BJ (cell line): ENCODE data around the gene NUTM1. TPM values are rescaled to one million over a fixed set of nuclear protein-coding genes. Genes with fewer than 3 reads are reported as not detected.

Source experiments
- CTCF ChIA-PET: fragments of 350-600 bp; formaldehyde crosslinking; extraction: SDS; loops from one replicate; lab custom pipeline; 2021; ENCODE audit warnings: antibody characterized with exemption, inconsistent platforms; lab: Yijun Ruan, JAX
- POLR2A ChIA-PET: fragments of 300-600 bp; sonication (Branson Sonifier 250); formaldehyde crosslinking; extraction: SDS; loops from one replicate; lab custom pipeline; 2021; ENCODE audit warnings: antibody characterized with exemption; lab: Charles Lee
- DNase-seq: peaks from one replicate; pipeline ENCODE4 v3.0.0-alpha.2; 2011; ENCODE audit warnings: low read depth
- H3K27me3 ChIP-seq: 2 replicates; pipeline ENCODE4 v1.6.0; 2011; ENCODE audit warnings: low read length; ENCODE audit not compliant: control insufficient read depth, insufficient read depth
- H3K36me3 ChIP-seq: 2 replicates; pipeline ENCODE4 v1.5.1; 2011; ENCODE audit warnings: low read length; ENCODE audit not compliant: control insufficient read depth, insufficient read depth
- H3K4me3 ChIP-seq: 2 replicates; pipeline ENCODE4 v1.5.1; 2011; ENCODE audit warnings: low read depth, mild to moderate bottlenecking, control low read depth, low read length
- polyA plus RNA-seq: library from polyadenylated mRNA; depleted of rRNA; stranded (reverse); fragments of >200 nt; gene quantifications from 2 replicates; pipeline ENCODE4 v1.2.3, GENCODE V29; 2011
- TF ChIP-seq, protein P1 (sequence below): IDR thresholded peaks from 2 replicates; pipeline ENCODE4 v1.5.1; 2011; ENCODE audit warnings: low read depth, mild to moderate bottlenecking, control low read depth, inconsistent platforms, low read length, moderate library complexity; ENCODE audit not compliant: insufficient read depth

The NUTM1 gene
- polyA plus RNA-seq, 1 experiment: not detected

DNA sequence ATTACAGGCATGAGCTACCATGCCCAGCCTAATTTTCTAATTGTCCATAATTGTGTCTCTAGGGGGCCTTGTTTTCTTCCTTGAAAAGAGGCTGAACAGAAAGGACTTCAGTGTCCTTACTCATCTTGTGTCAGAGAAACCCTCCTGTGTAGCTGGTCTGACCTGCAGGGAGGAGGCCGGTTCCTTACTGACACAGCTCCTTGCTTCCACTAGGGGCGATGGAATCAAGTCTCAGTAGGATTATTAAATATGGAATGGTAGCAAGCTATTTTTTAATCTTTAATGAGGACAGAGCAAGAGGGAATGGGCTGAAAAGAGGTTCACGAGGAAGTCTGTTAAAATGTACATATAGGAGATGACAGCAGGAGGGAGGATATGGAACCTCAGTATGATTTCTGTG is 15.3 kb downstream of the NUTM1 start:
- no peak overlapping the region for H3K4me3 ChIP-seq
- peaks cover 19% of the 10 kb centered on the region for H3K36me3 ChIP-seq
- TF ChIP-seq, protein P1, sequence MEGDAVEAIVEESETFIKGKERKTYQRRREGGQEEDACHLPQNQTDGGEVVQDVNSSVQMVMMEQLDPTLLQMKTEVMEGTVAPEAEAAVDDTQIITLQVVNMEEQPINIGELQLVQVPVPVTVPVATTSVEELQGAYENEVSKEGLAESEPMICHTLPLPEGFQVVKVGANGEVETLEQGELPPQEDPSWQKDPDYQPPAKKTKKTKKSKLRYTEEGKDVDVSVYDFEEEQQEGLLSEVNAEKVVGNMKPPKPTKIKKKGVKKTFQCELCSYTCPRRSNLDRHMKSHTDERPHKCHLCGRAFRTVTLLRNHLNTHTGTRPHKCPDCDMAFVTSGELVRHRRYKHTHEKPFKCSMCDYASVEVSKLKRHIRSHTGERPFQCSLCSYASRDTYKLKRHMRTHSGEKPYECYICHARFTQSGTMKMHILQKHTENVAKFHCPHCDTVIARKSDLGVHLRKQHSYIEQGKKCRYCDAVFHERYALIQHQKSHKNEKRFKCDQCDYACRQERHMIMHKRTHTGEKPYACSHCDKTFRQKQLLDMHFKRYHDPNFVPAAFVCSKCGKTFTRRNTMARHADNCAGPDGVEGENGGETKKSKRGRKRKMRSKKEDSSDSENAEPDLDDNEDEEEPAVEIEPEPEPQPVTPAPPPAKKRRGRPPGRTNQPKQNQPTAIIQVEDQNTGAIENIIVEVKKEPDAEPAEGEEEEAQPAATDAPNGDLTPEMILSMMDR: peak; percentile 13; the same call in 1 of the 2 replicates
- ChIA-PET CTCF (interaction anchor here (0.9 to 3.5 kb wide), 4 partner anchors 9 to 119 kb away, joined by 3 to 11 read pairs (median 8); partner anchors contain the start of genes LPCAT4, NOP10 and NUTM1), POLR2A (no interaction called here)
- H3K27me3 ChIP-seq: no peaks in the 10 kb centered on the region
- no peak for DNase-seq

DNA sequence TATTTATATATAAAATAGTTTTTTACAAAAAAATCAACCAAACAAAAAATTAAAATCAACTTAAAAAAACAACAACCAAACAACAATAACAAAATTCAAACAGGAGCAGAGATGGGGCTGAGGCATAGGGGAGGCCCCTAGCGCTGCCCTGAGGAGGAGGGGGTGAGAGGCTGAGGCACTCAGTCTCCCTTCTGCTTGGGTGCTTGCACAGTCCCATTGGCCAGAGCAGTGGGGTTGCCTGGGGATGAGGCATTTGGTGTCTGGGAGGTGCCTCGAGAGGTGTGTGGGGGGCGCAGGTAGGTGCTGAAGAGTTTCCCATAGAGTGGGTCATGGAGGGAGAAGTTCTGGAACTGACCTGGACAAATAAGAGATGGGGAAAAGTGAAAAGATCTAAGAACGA is 15.8 kb downstream of the NUTM1 start:
- DNase-seq: no peak
- ChIA-PET POLR2A (no interaction called here), CTCF (interaction anchor here (1.0 to 3.5 kb wide), 5 partner anchors 9 to 249 kb away, joined by 3 to 11 read pairs (median 4); partner anchors contain the start of genes LPCAT4, NOP10 and NUTM1)
- no peaks in the 10 kb centered on the region for H3K27me3 ChIP-seq
- TF ChIP-seq, protein P1: no peak
- peaks cover 20% of the 10 kb centered on the region for H3K36me3 ChIP-seq
- no peak overlapping the region for H3K4me3 ChIP-seq

DNA sequence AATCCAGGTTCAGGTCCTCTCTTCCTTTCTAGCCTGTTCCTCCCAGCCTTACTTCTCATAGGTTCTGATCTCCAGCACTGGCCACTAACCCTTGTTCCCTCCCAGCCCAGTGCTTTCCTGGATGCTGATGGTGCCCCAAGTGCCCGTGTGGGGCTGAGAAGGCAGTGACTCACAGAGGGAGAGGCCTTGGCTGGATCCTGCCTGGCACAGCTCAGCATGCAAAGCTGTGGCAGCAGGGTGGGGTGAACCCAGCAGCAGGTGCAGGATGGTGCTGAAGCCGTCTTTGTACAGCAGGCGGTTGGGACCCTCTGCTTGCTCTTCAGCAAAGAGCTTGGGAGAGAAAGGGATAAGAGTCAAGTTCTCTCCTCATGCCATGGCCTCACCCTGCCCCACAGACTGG is 16.3 kb downstream of the NUTM1 start:
- TF ChIP-seq, protein P1: no peak
- peaks cover 23% of the 10 kb centered on the region for H3K36me3 ChIP-seq
- H3K27me3 ChIP-seq: no peaks in the 10 kb centered on the region
- POLR2A ChIA-PET: no interaction called here
- CTCF ChIA-PET: interaction anchor here (1.0 to 2.5 kb wide), 4 partner anchors 9 to 249 kb away, joined by 3 to 15 read pairs (median 4); partner anchors contain the start of genes NOP10 and NUTM1
- no peak for DNase-seq
- H3K4me3 ChIP-seq: no peak overlapping the region

DNA sequence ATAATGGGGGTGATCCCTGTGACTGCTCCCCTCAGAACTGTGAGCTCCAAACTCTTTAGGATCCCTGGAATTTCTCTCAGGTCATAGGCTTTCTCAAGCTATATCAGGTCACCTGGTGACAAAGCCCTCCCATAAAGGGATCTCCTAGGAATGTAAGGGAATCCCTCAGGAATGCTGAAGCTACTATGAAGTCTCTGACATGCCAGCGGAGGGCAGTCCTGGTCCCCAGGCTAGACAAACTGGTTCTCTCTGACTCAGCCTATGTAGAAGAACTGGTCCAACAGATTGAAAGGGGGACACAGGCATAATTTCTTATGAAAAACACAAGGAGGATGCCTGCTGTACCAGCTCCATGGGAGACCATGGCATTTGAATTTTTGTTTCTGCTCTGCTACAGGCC is 17.2 kb downstream of the NUTM1 start:
- TF ChIP-seq, protein P1: no peak
- H3K36me3 ChIP-seq: peaks cover 23% of the 10 kb centered on the region
- ChIA-PET CTCF (interaction anchor here (1.1 to 2.5 kb wide), 5 partner anchors 8 to 250 kb away, joined by 3 to 15 read pairs (median 5); partner anchors contain the start of genes KATNBL1, NOP10 and NUTM1), POLR2A (no interaction called here)
- no peak overlapping the region for H3K4me3 ChIP-seq
- no peaks in the 10 kb centered on the region for H3K27me3 ChIP-seq
- no peak for DNase-seq

DNA sequence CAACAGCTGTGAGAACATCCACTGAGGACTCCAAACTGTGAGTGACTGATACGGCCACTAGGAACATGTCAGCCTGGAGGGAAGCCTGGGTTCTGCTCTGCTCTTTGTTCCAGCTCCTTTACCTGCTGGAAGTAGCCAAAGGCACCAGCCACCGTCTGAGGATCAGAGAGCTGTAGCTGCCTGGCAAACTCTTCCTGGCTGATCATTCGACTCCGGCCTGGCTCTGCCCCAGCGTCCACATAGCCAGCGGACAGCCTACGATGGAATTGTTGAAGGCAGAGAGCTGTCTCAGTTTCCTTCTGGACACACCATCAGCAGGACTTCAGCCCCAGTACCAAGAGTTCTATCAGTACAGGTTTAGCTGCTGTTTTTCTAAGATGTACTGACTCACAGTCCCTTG is 18.2 kb downstream of the NUTM1 start:
- H3K27me3 ChIP-seq: no peaks in the 10 kb centered on the region
- H3K4me3 ChIP-seq: no peak overlapping the region
- TF ChIP-seq, protein P1: no peak
- ChIA-PET POLR2A (no interaction called here), CTCF (interaction anchor here (1.4 to 2.5 kb wide), 4 partner anchors 8 to 152 kb away, joined by 3 to 15 read pairs (median 6); partner anchors contain the start of genes KATNBL1, NOP10 and NUTM1)
- peaks cover 23% of the 10 kb centered on the region for H3K36me3 ChIP-seq
- no peak for DNase-seq
